H1 (cell line): ENCODE results near the gene KHSRP. TPM values are rescaled to one million over a fixed set of nuclear protein-coding genes. Genes with fewer than 3 reads are reported as not detected.
A peak's percentile ranks its signal among the peaks of the same experiment; 100 is the strongest.

Experiments used
- BCL11A ChIP-seq, 2 experiments: IDR thresholded peaks; one replicate each; pipeline ENCODE4 v1.6.1; 2011; ENCODE audit warnings: low read depth in 2 of 2, low read length in 2 of 2, mild to moderate bottlenecking in 2 of 2
- CBX8 ChIP-seq: fragments of 300-800, 300-1000 bp; sonication (generic); IDR thresholded peaks from 2 replicates; pipeline ENCODE4 v1.7.1; 2016; ENCODE audit warnings: low read depth, low read length, borderline replicate concordance
- CEBPB ChIP-seq: IDR thresholded peaks from 2 replicates; pipeline ENCODE4 v1.6.1; 2012; ENCODE audit warnings: low read depth, low read length
- CREB1 ChIP-seq: IDR thresholded peaks from 2 replicates; pipeline ENCODE4 v1.6.1; 2012; ENCODE audit warnings: inconsistent platforms
- FOSL1 ChIP-seq: IDR thresholded peaks from 2 replicates; pipeline ENCODE4 v1.6.1; 2011; ENCODE audit warnings: mild to moderate bottlenecking, low read depth, low read length, moderate library complexity; ENCODE audit not compliant: insufficient read depth
- GTF2F1 ChIP-seq: IDR thresholded peaks from 2 replicates; pipeline ENCODE4 v1.6.1; 2012; ENCODE audit warnings: low read depth, low read length, improper control_type of control experiment, borderline replicate concordance
- JUN ChIP-seq: IDR thresholded peaks from 2 replicates; pipeline ENCODE4 v1.6.1; 2011; ENCODE audit warnings: low read depth, mild to moderate bottlenecking, improper control_type of control experiment, low read length
- KDM1A ChIP-seq: fragments of 200-600, 300-600 bp; sonication (generic); IDR thresholded peaks from 2 replicates; pipeline ENCODE4 v1.7.1; 2016; ENCODE audit warnings: mild to moderate bottlenecking, low read length, borderline replicate concordance
- KDM4A ChIP-seq: IDR thresholded peaks from one replicate; pipeline ENCODE4 v1.7.1; 2012; ENCODE audit warnings: low read depth, mild to moderate bottlenecking, moderate library complexity, low read length, inconsistent platforms; ENCODE audit not compliant: severe bottlenecking
- RBBP5 ChIP-seq: IDR thresholded peaks from 2 replicates; pipeline ENCODE4 v1.7.1; 2012; ENCODE audit warnings: low read depth, mild to moderate bottlenecking, inconsistent platforms, low read length, moderate library complexity, borderline replicate concordance
- RNF2 ChIP-seq: fragments of 200-900, 300-1000 bp; sonication (generic); IDR thresholded peaks from 2 replicates; pipeline ENCODE4 v1.7.1; 2016; ENCODE audit warnings: borderline replicate concordance, low read depth, mild to moderate bottlenecking, antibody characterized with exemption, low read length; ENCODE audit not compliant: poor library complexity, severe bottlenecking; ENCODE audit errors: missing control alignments
- SAP30 ChIP-seq: fragments of 300-600 bp; sonication (generic); IDR thresholded peaks from 2 replicates; pipeline ENCODE4 v1.7.1; 2012; ENCODE audit warnings: low read length, moderate library complexity, mild to moderate bottlenecking, inconsistent platforms; ENCODE audit not compliant: insufficient read depth, insufficient replicate concordance
- SP2 ChIP-seq: IDR thresholded peaks from 2 replicates; pipeline ENCODE4 v1.6.1; 2012; ENCODE audit warnings: mild to moderate bottlenecking, low read length, inconsistent platforms
- TEAD4 ChIP-seq: IDR thresholded peaks from 2 replicates; pipeline ENCODE4 v1.6.1; 2012; ENCODE audit warnings: low read depth, low read length, inconsistent platforms, mixed read lengths
- YY1 ChIP-seq: IDR thresholded peaks from 2 replicates; pipeline ENCODE4 v1.6.1; 2011; ENCODE audit warnings: low read depth, mild to moderate bottlenecking, low read length
- ZNF274 ChIP-seq: IDR thresholded peaks from 2 replicates; pipeline ENCODE4 v1.7.0; 2012; ENCODE audit warnings: low read length, borderline replicate concordance; ENCODE audit errors: extremely low read depth
- polyA plus RNA-seq, 7 experiments: library from polyadenylated mRNA; depleted of rRNA in 3 of 7; stranded (reverse) in 5 of 7; unstranded in 2 of 7; fragments of >200 nt in 5 of 7; fragments of 200-250 nt in 2 of 7; gene quantifications; 1 replicate in 5 of 7; 2 replicates in 1 of 7; 4 replicates in 1 of 7; pipeline versions ENCODE4 v1.2.1 to v1.2.3, GENCODE V29; 2011 to 2013; ENCODE audit warnings: missing spikeins in 2 of 7, mixed read lengths in 2 of 7
- total RNA-seq: library from RNA; stranded (reverse); fragmentation: NEBNext Ultra II Directional; extraction: Animal tissue kit (Norgen Biotek cat#: 25700); gene quantifications from 2 replicates; pipeline ENCODE4 v1.2.1, GENCODE V29; 2021
- TF ChIP-seq, protein P1 (sequence below): IDR thresholded peaks from 2 replicates; pipeline ENCODE4 v1.6.1; 2012; ENCODE audit warnings: low read length, inconsistent platforms

The KHSRP gene
- total and polyA plus RNA-seq, 2 of the 8 experiments (the other 6 are each of a cell fraction or from before 2014, with no cell fraction given) = 143 to 573 TPM

DNA sequence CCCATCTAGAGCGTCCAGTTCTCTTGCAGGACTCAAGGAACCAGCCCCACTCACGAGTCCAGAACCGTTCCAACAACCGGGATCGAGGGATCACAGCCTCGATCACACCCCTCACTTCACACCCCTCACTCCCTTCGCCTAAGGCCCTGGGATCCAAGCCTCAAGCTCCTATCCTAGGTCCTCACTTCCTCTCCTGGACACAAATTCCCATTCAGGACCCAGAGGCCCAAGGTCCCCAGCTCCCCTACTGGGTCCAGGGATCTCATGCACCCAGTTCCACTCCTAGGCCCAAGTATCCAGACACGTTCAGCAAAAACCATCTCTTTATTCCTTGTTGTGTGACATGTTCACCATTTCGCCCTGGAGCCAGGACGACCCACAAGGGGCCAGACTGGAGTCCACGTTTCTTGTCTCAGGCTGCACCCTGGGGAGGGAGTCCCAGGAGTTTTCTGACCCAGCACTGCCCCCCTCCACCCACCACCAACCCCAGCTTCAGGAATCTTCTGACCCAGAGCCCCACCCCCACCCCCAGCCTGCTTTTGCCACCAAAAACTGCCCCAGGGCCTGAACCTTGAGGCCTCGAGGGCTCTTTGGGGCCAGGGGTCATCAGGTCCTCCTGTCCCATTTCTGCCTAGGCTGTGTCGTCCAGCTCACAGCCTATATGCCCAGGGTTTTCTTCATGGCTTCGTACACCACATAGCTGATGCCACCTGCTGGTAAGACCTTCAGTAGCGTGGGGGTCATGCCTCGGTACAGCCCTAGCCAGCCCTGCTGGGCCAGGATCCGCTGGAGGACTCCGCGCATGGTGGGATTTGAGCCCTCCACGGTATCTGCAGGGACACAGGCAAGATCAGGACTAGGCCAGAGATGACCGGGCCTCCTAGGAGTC, 1.4 kb upstream of the KHSRP start (continued):
- TF ChIP-seq RBBP5 = no peak
- no peak for TF ChIP-seq SP2
- no peak for TF ChIP-seq YY1
- no peak for TF ChIP-seq CEBPB
- TF ChIP-seq, protein P1, sequence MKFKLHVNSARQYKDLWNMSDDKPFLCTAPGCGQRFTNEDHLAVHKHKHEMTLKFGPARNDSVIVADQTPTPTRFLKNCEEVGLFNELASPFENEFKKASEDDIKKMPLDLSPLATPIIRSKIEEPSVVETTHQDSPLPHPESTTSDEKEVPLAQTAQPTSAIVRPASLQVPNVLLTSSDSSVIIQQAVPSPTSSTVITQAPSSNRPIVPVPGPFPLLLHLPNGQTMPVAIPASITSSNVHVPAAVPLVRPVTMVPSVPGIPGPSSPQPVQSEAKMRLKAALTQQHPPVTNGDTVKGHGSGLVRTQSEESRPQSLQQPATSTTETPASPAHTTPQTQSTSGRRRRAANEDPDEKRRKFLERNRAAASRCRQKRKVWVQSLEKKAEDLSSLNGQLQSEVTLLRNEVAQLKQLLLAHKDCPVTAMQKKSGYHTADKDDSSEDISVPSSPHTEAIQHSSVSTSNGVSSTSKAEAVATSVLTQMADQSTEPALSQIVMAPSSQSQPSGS = no peak
- TF ChIP-seq SAP30 = no peak
- TF ChIP-seq GTF2F1 = no peak
- TF ChIP-seq KDM4A = no peak
- no peak for TF ChIP-seq JUN
- TF ChIP-seq RNF2 = peak; percentile 90
- TF ChIP-seq FOSL1 = no peak
- TF ChIP-seq CBX8 = no peak
- no peak for TF ChIP-seq CREB1
- TF ChIP-seq TEAD4 = no peak
- peak; percentile 50; the same call in 1 of the 2 replicates for TF ChIP-seq KDM1A
- TF ChIP-seq ZNF274 = no peak
- no peak for TF ChIP-seq BCL11A (IDR thresholded peaks at IDR 0.05; ENCODE audit: low read depth in 2 of 2, low read length in 2 of 2)
